NCI-H69 (cell line): ENCODE results near the gene TERB1.
A peak's percentile ranks its signal among the peaks of the same experiment; 100 is the strongest.
"Not testable (repeated sequence)": the region's sequence is repeated elsewhere in the genome, so short reads cannot be mapped to it uniquely, and the experiment has no call there.

Experiments used
- DNase-seq: peaks from one replicate; lab custom pipeline; 2025; lab: John Stamatoyannopoulos, UW

Gene TERB1

DNA sequence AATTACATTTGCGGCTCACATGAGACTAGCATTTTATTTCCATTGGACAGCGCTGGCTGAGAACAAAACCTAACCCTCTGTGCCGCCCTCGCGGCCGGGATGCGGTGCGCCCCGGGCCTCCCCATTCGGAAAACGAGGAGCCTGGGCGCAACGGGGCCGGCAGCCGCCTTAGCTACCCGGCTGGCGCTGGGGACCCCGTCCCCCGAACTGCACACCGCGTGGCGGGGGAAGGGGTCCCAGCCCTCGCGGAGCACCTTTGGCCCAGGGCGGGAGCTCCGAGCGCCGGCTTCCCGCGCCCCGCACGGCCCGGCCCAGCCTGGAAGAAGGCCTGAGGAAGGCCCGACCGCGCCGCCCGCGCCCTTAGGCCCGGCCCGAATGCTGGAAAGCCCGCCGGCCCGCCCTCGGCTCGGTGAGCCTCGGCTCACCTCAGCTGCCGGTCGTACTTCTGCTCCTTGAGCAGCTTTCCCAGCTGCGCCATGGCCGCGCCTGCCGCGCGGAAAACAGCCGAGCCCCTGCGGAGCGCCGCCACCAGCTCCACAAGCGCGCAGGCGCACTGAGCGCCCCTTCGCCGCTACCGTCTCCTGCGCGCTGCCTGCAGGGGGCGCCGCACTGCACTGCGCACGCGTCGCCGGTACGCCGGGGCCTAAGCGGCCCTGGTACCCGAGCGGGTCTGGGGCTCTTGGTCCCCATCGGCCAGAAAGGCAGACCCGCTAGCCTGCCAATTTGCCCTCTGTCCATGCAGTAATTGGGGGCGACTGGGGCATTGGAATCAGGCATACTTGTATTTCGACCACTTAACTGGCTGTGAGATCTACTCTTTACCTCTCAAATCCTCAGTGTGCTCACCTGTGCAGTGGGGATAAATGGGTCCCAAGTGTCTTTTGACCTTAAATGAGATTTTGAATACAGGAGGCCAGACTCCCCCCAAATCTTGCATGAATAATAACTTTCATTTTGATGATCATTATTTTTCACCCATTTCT lies 29.3 kb upstream of the TERB1 start, which contains the start of gene NAE1:
Gene NAE1, minus strand, starts transcription at position 555 of the 983 bp plus-strand sequence. Its CDS starts 77 bp downstream, at position 478.
- peak; percentile 87 for DNase-seq

DNA sequence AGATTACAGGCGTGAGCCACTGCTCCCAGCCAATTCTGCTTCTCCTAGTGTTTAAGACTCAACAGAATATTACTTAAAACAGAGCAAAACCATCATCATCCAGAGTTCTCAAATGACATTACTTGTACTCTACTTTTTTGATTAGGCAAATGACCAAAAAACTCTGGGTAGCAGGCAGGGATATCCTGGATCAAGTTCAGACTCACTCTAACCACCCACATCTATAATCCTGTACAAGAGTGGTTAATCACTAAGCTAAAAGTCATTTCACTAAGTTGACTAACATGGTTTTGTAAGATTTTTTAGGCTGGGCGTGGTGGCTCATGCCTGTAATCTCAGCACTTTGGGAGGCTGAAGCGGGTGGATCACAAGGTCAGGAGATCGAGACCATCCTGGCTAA lies 22.6 kb upstream of the TERB1 start:
- no peak for DNase-seq

DNA sequence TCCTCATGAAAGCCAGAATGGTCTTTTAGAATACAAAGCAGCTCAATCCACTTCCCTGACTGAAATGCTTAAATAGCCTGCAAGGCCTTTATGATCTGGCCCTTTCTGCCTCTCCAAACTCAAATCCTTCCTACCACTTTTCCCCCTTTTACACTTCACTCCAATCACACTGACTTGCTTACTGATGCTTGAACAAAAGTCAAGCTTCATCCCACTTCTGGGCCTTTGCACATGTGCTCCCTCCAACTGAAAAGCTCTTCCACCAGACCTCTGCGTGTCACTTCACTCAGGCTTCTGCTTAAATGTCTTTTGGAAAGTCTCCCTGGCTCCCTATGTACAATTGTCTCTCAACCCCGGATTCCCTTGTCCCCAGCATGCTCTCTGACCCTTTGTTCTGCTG lies 13.3 kb upstream of the TERB1 start:
- DNase-seq = no peak

DNA sequence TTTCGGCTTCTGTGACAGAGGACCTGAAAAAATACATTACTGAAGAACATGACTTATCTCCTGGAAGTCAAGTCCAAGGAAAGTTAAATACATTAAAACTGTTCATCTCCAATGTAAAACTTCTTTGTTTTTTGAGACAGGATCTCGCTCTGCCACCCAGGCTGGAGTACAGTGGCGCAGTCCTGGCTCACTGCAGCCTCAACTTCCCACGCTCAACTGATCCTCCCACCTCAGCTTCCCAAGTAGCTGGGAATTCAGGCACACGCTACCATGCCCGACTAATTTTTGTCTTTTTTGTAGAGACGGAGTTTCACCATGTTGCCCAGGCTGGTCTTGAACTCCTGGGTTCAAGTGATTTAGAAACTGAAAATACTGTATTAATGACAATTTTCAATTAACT lies 9.7 kb upstream of the TERB1 start:
- no peak for DNase-seq

DNA sequence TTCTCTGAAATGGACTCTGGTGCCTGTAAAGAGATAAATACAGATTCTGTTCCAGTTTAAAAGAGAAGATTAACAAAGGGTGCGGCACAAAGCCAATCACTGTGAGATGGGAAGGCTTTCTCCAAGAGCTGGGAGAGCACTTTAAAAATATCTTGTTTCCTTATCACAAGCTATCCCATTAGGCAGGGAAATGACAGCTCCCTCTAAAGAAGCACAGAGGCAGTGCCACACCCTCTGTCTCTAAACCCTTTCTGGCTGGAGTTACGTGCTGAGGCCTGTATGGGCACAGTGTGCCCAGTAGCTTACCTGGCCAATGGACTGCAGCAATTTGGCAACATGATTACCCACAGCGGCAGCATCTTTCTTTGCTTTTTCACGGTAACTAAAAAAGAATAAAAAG lies 9.0 kb upstream of the TERB1 start:
- DNase-seq = no peak

DNA sequence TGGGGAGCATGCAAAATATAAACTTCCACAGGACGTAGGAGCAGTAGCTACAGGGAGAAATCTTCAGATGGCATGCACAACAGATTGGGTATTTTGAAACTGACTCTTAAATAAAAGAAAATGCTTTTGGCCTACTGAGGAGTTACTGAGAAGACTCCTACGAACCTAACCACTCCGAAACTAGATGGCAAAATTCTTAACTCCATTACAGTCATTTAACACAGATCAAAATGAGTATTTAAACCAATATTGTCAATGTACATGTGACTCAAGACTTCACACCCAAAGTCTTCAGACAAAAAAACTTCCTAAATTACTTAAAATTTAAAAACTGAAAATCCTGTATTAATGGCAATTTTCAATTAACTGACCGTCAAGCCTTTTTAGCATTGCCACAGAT lies 8.4 kb upstream of the TERB1 start:
- no peak for DNase-seq

DNA sequence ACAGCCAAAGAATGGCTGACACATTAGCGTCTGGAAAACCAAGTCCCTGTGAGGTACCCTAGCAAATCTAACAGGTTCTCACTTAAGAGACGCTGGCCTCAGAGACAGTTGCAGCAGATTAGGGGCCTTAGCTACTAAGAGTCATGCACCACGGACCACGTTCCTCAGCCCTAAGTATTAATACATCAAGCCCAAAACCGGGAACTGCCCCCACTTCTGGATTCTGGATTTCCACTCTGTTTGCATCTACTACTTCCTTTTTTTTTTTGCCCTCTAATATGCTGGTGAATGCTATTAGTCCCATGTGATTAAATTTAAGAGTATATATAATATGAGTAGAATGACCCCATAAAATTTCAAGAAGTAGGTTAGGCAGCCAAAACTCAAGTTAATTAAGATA lies 775 bp upstream of the TERB1 start:
- DNase-seq = no peak

DNA sequence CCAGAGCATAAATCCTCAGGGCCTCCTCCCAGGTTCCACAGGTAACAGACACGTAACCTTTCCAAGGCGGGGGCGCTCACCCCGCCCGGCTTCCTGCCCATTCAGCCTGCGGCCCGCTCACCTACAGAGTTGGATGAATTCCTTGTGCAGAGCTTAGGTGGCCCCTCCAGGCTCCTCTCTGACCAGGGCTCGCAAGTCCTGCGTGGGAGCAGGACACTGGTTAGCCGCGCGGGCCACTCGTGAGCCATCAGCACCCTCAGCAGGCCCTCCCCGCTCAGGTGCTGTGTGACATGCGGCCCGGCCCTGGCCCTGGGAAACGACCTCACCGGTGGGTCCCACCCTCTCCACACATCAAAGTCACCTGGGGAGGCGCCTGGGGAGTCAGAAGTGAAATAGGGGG lies 528 bp downstream of the TERB1 start:
- DNase-seq = no peak

DNA sequence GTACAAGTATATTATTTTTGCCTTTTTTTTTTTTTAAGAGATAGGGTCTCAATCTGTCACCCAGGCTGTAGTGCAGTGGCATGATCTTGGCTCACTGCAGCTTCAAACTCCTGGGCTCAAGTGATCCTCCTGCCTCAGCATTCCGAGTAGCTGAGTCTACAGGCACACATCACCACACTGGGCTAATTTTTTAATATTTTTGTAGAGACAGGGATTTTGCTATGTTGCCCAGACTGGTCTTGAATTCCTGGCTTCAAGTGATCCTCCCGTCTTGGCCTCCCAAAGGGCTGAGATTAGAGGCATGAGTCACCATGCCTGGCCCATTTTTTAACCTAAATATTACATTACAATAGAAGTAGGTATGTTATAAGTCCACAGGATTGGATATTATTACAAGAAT lies 3.2 kb downstream of the TERB1 start:
- no peak for DNase-seq

DNA sequence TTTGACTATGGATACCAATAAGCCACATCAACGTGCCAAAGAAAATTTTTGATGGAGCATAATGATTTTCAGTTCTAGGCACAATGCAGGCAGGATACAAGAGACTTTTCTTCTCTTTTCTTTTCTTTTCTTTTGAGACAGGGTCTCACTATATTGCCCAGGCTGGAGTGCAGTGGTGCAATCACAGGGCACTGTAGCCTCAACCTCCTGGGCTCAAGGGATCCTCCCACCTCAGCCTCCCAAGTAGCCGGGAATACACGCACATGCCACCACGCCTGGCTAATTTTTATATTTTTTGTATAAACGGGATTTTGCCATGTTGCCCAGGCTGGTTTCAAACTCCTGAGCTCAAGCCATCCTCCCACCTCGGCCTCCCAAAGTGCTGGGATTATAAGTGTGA lies 7.4 kb downstream of the TERB1 start:
- DNase-seq = not testable (repeated sequence)

DNA sequence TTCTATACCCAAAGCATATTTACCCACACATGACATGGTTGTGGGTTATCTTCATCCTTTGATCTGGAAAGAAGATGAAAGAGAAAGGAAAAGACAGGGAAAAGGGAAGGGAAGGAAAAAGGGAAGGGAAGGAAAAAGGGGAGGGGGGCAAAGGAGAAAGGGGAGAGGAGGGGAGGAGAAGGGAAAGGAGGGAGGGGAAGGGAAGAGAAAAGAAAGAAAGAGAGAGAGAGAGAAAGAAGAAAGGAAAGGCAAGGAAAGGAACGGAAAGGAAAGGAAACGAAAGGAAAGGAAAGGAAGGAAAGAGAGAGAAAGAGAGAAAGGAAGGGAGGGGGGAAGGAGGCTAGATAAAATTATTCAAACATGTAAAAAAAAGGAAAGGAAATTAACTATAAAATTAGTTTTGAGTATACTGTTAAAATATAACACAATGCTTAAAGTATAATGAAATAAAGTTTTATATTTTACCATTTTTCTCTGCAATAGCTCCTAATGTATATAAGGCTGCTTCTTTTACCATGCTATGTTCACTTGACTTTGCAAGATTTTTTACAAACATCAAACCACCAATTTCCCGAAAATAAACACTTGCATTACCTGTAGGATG lies 11.2 kb downstream of the TERB1 start:
- DNase-seq = no peak

DNA sequence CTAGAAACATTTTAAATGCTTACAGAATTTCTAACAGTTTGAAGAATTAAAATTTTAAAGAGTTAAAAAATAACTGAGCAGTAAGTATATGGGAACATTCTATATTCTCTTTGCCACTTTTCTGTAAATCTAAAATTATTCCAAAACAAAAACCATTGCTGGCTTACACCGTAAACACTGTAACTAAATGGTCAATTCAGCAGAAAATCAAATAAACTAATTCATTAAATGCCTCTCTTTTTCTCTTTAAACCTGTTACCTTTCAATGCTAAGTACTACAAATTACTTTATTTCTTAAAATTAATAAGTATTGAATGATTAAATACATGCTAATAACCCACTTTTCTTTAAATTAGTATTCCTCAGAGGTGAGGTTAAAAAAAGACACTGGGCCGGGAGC lies 14.0 kb downstream of the TERB1 start:
- no peak for DNase-seq

DNA sequence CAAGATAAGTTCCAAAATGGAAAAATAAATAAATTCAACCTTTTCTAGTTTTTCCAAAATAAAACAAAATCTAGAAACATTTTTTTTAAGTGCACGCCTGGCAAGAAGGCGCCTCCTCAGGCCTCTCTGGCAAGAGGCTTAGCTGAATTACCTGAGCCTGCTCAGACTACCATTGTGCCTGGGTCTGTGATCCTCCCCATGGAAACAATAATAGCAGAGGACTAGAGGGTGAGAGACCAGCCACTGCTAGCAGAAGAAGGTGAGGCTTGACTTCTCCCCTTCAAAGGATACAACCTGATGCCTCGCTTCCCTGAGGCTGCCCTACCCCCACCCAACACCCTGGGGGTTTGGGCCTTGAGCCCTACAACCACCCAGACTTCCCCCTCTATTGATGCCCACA lies 14.8 kb downstream of the TERB1 start:
- no peak for DNase-seq

DNA sequence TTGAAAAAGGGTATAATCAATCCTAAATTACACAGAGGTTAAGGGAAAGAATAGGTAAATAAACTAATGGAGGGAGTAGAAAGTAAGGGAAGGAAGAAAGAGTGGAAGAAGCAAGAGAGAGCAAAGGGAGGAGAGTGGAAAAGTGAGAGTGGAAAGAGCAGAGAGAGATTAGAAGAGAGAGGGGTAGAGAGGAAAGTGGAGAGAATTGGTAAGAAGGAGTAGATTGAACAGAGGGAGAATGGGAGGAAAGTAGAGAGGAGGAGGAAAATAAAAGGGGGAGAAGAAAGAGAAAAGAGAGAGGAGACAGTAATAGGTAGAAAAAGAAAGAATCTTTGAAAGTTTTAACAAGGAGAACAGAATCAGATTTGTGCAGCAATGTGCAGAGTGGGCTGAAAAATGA lies 24.9 kb downstream of the TERB1 start:
- no peak for DNase-seq

DNA sequence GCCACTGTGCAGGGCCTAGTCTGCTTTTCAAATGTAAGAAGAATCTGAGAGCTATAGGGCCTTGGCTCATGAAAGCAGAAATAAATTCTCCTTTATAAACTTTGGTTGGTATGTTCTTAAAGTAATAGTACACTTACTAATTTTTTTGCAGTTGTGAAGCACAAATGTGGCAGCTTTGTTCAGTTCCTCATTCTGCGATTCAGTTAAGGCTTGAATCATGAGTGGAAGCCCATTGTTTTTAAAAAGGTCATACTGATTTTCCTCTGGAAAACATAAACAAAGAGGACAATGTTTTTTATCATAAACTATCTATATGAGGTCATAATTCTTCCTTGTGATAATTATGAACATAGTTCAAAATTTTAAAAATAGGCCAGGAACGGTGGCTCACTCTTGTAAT lies 26.4 kb downstream of the TERB1 start:
- no peak for DNase-seq

DNA sequence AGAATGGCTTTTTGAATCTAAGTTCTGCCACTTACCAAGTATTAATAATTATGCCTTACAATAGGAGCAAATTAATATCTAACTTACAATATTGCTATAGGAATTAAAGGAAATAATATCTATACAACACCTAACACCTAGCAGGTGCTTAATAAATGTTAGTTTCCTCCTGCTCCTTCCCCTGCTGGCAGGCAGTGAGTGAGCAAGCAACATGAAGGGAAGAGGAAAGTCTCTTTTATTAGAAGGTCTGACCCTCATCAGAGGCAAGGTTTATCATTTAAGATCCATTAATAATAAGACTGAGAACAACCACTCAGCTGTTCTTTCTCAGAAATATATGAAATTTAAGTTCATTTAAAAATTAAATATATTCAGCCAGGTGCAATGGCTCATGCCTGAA lies 43.3 kb downstream of the TERB1 start:
- no peak for DNase-seq

DNA sequence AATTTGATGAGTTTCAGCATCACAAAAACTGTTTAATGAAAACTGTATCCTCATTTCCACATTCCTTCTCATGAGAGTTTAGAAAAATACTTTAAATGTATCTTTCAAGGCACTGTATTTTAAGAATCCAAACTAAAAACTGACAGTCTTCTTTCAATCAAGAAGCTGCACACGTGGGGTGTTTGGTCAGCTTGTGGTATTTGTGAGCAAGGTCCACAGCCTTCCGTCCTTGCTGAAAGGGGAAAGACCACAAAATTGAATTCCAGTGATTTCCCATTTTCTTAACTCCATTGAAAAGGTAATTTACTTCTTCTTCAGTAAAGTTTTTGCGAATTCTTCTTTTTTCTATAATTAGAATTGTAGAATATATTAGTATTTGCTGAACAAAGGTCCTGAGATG lies 46.6 kb downstream of the TERB1 start:
- no peak for DNase-seq

DNA sequence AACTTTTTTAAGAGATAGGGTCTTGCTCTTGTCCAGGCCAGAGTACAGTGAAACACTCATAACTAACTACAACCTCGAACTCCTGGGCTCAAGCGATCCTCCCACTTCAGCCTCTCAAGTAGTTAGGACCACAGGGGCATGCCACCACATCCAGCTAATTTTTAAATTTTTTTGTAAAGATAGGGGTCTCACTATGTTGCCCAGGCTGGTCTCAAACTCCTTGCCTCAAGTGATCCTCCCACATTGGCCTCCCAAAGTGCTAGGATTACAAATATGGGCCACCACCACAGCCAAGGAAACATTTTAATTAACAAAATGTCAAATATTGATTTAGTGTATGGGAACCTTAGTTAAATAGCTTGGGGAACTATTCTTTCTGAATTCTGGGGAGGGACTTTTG lies 47.2 kb downstream of the TERB1 start:
- no peak for DNase-seq

DNA sequence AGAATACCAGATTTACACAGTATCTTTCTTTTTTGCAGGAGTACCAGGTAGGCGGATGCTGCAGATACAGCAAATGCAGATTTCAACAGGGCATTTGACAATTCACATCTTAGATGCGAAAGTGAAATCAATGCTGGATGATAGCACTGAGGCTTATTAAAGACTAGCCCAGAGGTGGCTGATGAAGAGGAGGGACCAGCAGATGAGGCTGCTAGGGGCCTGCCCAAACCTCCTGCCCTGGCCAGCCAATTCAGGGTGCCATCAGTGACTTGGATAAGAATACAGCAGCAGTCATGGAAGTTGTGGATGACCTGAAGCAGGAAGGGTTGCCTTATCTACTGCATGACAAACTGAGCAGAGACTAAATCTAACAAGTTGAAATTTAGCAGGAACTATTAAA lies 48.4 kb downstream of the TERB1 start:
- no peak for DNase-seq

DNA sequence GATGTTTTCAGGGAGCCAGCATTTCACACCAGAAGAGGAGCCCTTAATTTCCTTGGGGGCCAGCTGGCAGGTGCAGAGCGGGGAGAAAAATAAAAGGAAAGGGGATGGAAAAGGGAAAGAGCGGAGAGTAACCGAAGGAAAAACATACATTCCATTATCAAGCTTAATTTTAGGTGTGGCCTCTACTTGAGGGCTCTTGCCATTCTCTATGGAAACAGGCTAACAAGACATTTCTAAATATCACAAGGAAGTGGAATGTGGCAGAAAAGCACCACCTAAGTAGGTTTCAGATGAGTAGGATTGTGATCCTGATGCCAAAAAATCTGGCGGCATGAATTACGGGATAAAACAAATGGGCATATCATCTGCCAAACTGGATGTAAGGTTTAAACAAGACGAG lies 49.0 kb downstream of the TERB1 start:
- DNase-seq = no peak

DNA sequence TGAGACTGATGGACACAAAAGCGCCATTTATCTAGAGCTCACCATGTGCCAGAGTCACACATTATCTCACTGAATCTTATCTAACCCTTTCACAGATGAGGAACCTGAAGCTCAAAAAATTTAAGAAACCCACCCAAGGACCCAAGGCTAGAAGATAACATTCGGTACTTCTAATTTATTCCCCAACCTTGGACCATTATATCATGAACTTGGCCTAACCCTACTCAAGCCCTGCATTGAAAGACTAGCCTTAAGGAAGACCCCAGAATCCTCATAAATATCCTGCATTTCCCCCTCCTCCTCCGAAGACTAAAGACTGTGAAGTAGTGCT lies 49.4 kb downstream of the TERB1 start:
- no peak for DNase-seq

DNA sequence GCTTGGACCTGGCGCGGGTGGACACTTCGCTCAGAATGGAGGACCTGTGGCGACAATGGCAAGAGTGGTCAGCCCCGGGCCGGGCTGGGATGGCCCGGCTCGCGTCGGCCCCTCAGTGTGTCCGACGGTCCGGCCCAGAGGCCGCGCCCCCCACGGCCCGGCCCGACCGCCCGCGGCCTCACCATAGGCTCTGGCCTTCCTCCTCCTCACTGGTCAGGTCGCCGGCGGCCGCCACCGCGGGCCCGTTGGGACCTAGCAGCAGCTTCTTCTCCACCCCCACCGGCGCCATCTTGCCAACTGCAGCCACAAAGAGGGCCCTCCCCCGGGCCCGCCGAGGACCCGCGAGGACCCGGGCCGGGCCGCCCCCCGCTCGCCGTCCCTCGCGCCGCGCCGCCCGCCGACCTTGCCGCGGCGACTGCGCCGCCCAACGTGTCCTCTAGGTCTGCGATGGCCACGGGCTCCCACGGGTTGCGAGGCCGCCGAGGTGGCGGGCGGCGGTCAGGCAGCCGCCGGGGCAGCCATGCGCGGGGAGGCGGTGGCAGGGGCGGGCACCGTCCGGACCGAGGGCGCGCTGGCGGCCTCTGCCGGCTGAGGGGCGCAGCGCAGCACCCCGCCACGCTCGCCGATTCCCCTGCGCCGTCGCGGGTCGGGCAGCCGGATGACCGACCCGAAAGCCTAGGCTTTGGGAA lies 49.9 kb downstream of the TERB1 start, which contains the start of gene DYNC1LI2:
Gene DYNC1LI2, minus strand, starts transcription at position 307 of the 689 bp plus-strand sequence. Its CDS starts 18 bp downstream, at position 289.
- peak; percentile 76 for DNase-seq

DNA sequence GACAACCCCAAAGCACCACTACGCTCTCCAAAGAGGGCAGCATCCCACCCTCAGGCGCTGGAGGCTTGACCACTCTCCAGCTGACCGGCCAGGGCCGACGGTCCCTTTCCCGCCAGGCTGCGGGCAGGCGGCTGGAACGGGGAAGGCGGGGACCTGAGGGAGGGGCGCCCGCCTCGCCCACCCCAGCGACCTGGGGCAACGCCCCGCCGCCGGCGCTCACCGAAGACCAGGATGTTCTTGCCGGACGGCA lies 50.4 kb downstream of the TERB1 start:
- DNase-seq = peak; percentile 32
